Keratinocyte (primary cell): Measurements from ENCODE around the gene NR1I3. TPM values are rescaled to one million over a fixed set of nuclear protein-coding genes. Genes with fewer than 3 reads are reported as not detected.
"Not testable (repeated sequence)": the region's sequence is repeated elsewhere in the genome, so short reads cannot be mapped to it uniquely, and the experiment has no call there.

ENCODE experiments used
- DNase-seq: peaks from one replicate; pipeline ENCODE4 v3.0.0-alpha.2; 2011; ENCODE audit warnings: low read depth, missing footprints, low spot score
- FAIRE-seq: peaks from 2 replicates; lab custom pipeline; 2011; peaks lifted over from hg19 to GRCh38; lab: Jason Lieb, UNC
- H2AFZ ChIP-seq: 2 replicates; pipeline ENCODE4 v1.6.0; 2012; ENCODE audit warnings: low read length, control low read depth, inconsistent platforms; ENCODE audit not compliant: control insufficient read depth
- H3K27ac ChIP-seq: 2 replicates; pipeline ENCODE4 v1.5.1; 2011; ENCODE audit warnings: low read length; ENCODE audit not compliant: control insufficient read depth, insufficient read depth
- H3K27me3 ChIP-seq: 3 replicates; pipeline ENCODE4 v1.6.0; 2011; ENCODE audit warnings: low read length; ENCODE audit not compliant: control insufficient read depth, insufficient read depth; ENCODE audit errors: extremely low read depth
- H3K36me3 ChIP-seq, 2 experiments: 2 replicates in 1 of 2; 3 replicates in 1 of 2; pipeline ENCODE4 v1.5.1; 2011; ENCODE audit warnings: low read length in 2 of 2, mild to moderate bottlenecking in 1 of 2; ENCODE audit not compliant: control insufficient read depth in 2 of 2, insufficient read depth in 2 of 2; ENCODE audit errors: extremely low read depth in 1 of 2
- H3K4me1 ChIP-seq: 3 replicates; pipeline ENCODE4 v1.5.1; 2011; ENCODE audit warnings: low read length; ENCODE audit not compliant: control insufficient read depth, insufficient read depth; ENCODE audit errors: extremely low read depth
- H3K4me2 ChIP-seq: 3 replicates; pipeline ENCODE4 v1.6.0; 2011; ENCODE audit warnings: low read depth, low read length; ENCODE audit not compliant: control insufficient read depth, insufficient read depth; ENCODE audit errors: extremely low read depth
- H3K4me3 ChIP-seq, 3 experiments: fragments of 200-600 bp in 1 of 3; sonication (generic) in 1 of 3; 2 replicates in 2 of 3; 3 replicates in 1 of 3; pipeline ENCODE4 v1.5.1; 2011 to 2016; ENCODE audit warnings: low read length in 3 of 3, mild to moderate bottlenecking in 3 of 3, control low read depth in 2 of 3, inconsistent platforms in 1 of 3, low read depth in 1 of 3, mixed read lengths in 1 of 3, mixed run types in 1 of 3, moderate library complexity in 1 of 3; ENCODE audit not compliant: control insufficient read depth in 2 of 3, insufficient read depth in 2 of 3; ENCODE audit errors: extremely low read depth in 1 of 3
- H3K79me2 ChIP-seq: 2 replicates; pipeline ENCODE4 v1.6.0; 2012; ENCODE audit warnings: low read length; ENCODE audit not compliant: control insufficient read depth, insufficient read depth
- H3K9ac ChIP-seq: 3 replicates; pipeline ENCODE4 v1.6.0; 2011; ENCODE audit warnings: low read length; ENCODE audit not compliant: control insufficient read depth, insufficient read depth; ENCODE audit errors: extremely low read depth
- H3K9me1 ChIP-seq: 3 replicates; pipeline ENCODE4 v1.6.0; 2011; ENCODE audit warnings: low read length; ENCODE audit not compliant: control insufficient read depth, insufficient read depth; ENCODE audit errors: extremely low read depth
- H3K9me3 ChIP-seq: 2 replicates; pipeline ENCODE4 v1.5.1; 2012; ENCODE audit warnings: low read depth, low read length; ENCODE audit not compliant: control insufficient read depth
- H4K20me1 ChIP-seq: 3 replicates; pipeline ENCODE4 v1.6.0; 2011; ENCODE audit warnings: low read length; ENCODE audit not compliant: control insufficient read depth, insufficient read depth; ENCODE audit errors: extremely low read depth
- EZH2 ChIP-seq: IDR thresholded peaks from one replicate; pipeline ENCODE4 v1.6.1; 2012; ENCODE audit warnings: inconsistent platforms, mild to moderate bottlenecking, low read length, moderate library complexity
- dilution Hi-C: fragments of 300-500 bp; cut with MboI; formaldehyde crosslinking; loops from one replicate; pipeline ENCODE4 v1.7.0; 2020; ENCODE audit warnings: low sequenced_read_pairs; ENCODE audit not compliant: extremely low pct_ligation_motif_present
- polyA plus RNA-seq, 5 experiments: library from polyadenylated mRNA; depleted of rRNA in 3 of 5; stranded (reverse) in 3 of 5; stranded (forward) in 1 of 5; unstranded in 1 of 5; fragments of >200 nt; gene quantifications; 1 replicate in 1 of 5; 2 replicates in 3 of 5; 3 replicates in 1 of 5; pipeline versions ENCODE4 v1.2.1 to v1.2.3, GENCODE V29; 2011 to 2012; ENCODE audit warnings: missing spikeins in 2 of 5, low read depth in 1 of 5, low replicate concordance in 1 of 5
- TF ChIP-seq, protein P1 (sequence below), 3 experiments: IDR thresholded peaks in 1 of 3; conservative IDR thresholded peaks in 1 of 3; optimal IDR thresholded peaks in 1 of 3; 2 replicates in 2 of 3; 3 replicates in 1 of 3; pipeline versions ENCODE3 to v1.5.1; 2011; ENCODE audit warnings: low read length in 3 of 3, mild to moderate bottlenecking in 3 of 3, moderate library complexity in 2 of 3, control low read depth in 1 of 3, inconsistent platforms in 1 of 3; ENCODE audit not compliant: insufficient read depth in 2 of 3; ENCODE audit errors: extremely low read depth in 1 of 3

Gene NR1I3
- polyA plus RNA-seq, 1 donor (not counting 4 experiments of a cell fraction or from before 2014, with no cell fraction given) = not detected

DNA sequence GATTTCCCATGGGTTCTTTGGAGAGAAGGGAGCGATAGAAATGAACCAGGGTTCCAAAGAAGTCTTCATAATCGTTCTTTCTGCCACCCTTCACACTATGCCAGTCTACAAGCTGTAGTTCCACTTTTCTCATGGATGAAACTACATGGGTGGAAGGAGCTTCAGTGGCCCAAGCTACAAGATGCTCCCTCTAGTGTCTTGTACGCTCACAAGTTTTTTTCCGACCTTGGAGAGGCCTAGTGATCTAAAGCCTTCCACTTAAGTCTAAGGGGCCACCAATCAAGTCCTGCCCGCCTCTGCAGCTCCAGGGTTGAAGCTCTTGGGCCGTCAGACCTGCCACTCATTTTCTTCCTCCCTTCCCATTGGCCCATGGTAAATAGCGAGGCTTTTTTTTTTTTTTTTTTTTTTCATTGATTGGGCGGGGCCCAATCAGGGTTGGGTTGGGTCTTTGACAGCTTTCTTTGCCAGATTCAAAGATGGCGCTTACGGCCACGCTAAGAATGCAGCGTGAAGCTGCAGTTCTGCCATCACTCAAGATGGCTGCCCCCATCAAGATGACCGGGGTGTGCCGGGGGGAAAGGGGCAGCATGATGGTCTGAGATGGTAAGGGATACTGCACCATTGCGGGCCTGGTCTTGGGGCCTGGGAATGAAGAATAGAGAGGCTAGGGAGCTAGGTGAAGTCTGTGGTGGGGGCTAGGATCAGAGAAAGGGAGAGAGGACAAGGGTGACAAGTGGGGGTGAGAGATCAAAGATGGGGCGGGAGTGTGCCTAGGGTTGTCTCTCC lies 12.3 kb downstream of the NR1I3 start, which contains the start of gene TOMM40L:
TOMM40L (plus strand) TSS at position 527 of the 786 bp plus-strand sequence. CDS start 430 bp downstream, outside the sequence.
- TF ChIP-seq, protein P1, sequence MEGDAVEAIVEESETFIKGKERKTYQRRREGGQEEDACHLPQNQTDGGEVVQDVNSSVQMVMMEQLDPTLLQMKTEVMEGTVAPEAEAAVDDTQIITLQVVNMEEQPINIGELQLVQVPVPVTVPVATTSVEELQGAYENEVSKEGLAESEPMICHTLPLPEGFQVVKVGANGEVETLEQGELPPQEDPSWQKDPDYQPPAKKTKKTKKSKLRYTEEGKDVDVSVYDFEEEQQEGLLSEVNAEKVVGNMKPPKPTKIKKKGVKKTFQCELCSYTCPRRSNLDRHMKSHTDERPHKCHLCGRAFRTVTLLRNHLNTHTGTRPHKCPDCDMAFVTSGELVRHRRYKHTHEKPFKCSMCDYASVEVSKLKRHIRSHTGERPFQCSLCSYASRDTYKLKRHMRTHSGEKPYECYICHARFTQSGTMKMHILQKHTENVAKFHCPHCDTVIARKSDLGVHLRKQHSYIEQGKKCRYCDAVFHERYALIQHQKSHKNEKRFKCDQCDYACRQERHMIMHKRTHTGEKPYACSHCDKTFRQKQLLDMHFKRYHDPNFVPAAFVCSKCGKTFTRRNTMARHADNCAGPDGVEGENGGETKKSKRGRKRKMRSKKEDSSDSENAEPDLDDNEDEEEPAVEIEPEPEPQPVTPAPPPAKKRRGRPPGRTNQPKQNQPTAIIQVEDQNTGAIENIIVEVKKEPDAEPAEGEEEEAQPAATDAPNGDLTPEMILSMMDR (optimal IDR thresholded peaks at IDR 0.05 in 1 of 3, IDR thresholded peaks at IDR 0.05 in 1 of 3, conservative IDR thresholded peaks at IDR 0.05 in 1 of 3; ENCODE audit: extremely low read depth in 1 of 3, insufficient read depth in 2 of 3, low read length in 3 of 3) = peak; percentile 61 to 71 (median 63)
- TF ChIP-seq EZH2 = no peak
- Histone ChIP-seq H3K36me3 (peaks cover 12 to 17% of the 10 kb centered on the region in 2 experiments), H3K9me1 (no peaks in the 10 kb centered on the region), H3K4me3 (peak within 1 kb of the TSS; percentile 88 to 97 (median 90)), H4K20me1 (no peaks in the 10 kb centered on the region), H2AFZ (peak within 1 kb of the TSS; percentile 95), H3K9ac (peak within 1 kb of the TSS; percentile 84), H3K27ac (peak within 1 kb of the TSS; percentile 61), H3K4me2 (peak within 1 kb of the TSS; percentile 97), H3K9me3 (no peaks in the 10 kb centered on the region), H3K79me2 (peaks cover 13% of the 10 kb centered on the region), H3K27me3 (no peaks in the 10 kb centered on the region), H3K4me1 (peaks cover 19% of the 10 kb centered on the region)
- peak; percentile 99 for DNase-seq
- FAIRE-seq = peak; percentile 94
- dilution Hi-C loops = no loop called here

DNA sequence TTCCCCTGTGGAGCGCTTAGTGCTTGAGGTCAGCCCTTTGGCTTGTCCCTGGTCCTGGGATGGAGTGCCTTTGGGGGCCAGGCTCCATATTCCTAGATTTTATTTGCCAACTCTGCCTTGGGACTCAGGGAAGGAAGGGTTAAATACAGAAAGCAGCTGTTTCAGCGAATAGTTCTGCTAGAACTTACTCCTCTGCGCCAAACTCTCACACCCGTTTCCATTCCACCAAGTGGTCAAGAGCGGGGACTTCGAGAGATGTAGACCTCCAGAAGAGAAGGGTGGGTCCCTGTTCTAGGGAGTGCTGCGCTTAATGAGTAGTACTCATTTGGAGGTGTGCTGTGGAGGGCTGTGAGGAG lies 12.8 kb downstream of the NR1I3 start:
- dilution Hi-C loops = no loop called here
- H3K4me1 ChIP-seq = peaks cover 19% of the 10 kb centered on the region
- H3K27ac ChIP-seq = no peak overlapping the region
- no peak overlapping the region for H3K9ac ChIP-seq
- no peaks in the 10 kb centered on the region for H3K9me3 ChIP-seq
- H3K36me3 ChIP-seq = peaks cover 9 to 16% of the 10 kb centered on the region in 2 experiments
- no peak for DNase-seq
- no peak for TF ChIP-seq EZH2
- TF ChIP-seq, protein P1 (optimal IDR thresholded peaks at IDR 0.05 in 1 of 3, IDR thresholded peaks at IDR 0.05 in 1 of 3, conservative IDR thresholded peaks at IDR 0.05 in 1 of 3; ENCODE audit: extremely low read depth in 1 of 3, insufficient read depth in 2 of 3, low read length in 3 of 3) = no peak
- H3K9me1 ChIP-seq = no peaks in the 10 kb centered on the region
- H3K27me3 ChIP-seq = no peaks in the 10 kb centered on the region
- FAIRE-seq = no peak
- H3K79me2 ChIP-seq = peaks cover 13% of the 10 kb centered on the region
- no peak overlapping the region for H3K4me3 ChIP-seq
- no peaks in the 10 kb centered on the region for H4K20me1 ChIP-seq
- H3K4me2 ChIP-seq = no peak overlapping the region
- H2AFZ ChIP-seq = peak overlapping the region; percentile 38

DNA sequence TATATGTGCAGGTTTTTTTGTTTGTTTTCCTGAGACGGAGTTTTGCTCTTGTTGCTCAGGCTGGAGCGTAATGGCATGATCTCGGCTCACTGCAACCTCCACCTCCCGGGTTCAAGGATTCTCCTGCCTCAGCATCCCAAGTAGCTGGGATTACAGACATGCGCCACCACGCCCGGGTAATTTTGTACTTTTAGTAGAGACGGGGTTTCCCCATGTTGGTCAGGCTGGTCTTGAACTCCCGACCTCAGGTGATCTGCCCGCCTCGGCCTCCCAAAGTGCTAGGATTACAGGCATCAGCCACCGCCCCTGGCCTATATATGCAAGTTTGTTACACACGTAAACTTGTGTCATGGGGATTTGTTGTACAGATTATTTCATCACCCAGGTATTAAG lies 13.3 kb downstream of the NR1I3 start:
- H2AFZ ChIP-seq, H3K27me3 ChIP-seq, H3K27ac ChIP-seq, dilution Hi-C loops, H3K9me3 ChIP-seq, H4K20me1 ChIP-seq, DNase-seq, H3K9me1 ChIP-seq, FAIRE-seq, H3K4me3 ChIP-seq, H3K4me2 ChIP-seq, H3K9ac ChIP-seq: not testable (repeated sequence)
- peaks cover 13% of the 10 kb centered on the region for H3K79me2 ChIP-seq
- H3K4me1 ChIP-seq = peaks cover 19% of the 10 kb centered on the region
- H3K36me3 ChIP-seq = peaks cover 8 to 12% of the 10 kb centered on the region in 2 experiments
